ENCODE measurements around the gene NAT9.

GRCh38 chr17:74744714-74745547 lies 31.2 kb downstream of the NAT9 start:
- TF ChIP-seq CTCF (IDR thresholded peaks at IDR 0.05; ENCODE audit: extremely low read depth in 1 of 2, insufficient read depth in 1 of 2, low read depth in 1 of 2, low read length in 2 of 2) (peak; percentile 99), POLR2AphosphoS5 (IDR thresholded peaks at IDR 0.05; ENCODE audit: insufficient read depth, low read depth, low read length) (no peak), EZH2 (IDR thresholded peaks at IDR 0.05; ENCODE audit: borderline replicate concordance, low read depth, low read length, severe bottlenecking) (no peak), POLR2A (IDR thresholded peaks at IDR 0.05; ENCODE audit: low read depth, low read length) (no peak)

Data from endothelial cell of umbilical vein (primary cell).